K562 (cell line): ENCODE measurements around the gene ARHGAP42. TPM values are rescaled to one million over a fixed set of nuclear protein-coding genes. Genes with fewer than 3 reads are reported as not detected.

Experiments
- ATAC-seq: fragments of 200-7000 bp; cut with Tn5 transposase; 3 replicates; pipeline ENCODE4 v1.9.1; 2020; ENCODE audit warnings: moderate library complexity
- BruUV-seq: library from RNA; stranded (reverse); fragments of 400-500 nt; replicated peaks from 2 replicates; lab custom pipeline; 2021; lab: Mats Ljungman, UMichigan
- CTCF ChIA-PET: fragments of 300-600 bp; formaldehyde crosslinking; extraction: SDS; loops from one replicate; lab custom pipeline; 2021; ENCODE audit warnings: low intra/inter-chr PET ratio; lab: Yijun Ruan, JAX
- POLR2A ChIA-PET: fragments of 300-600, 350-650 bp; sonication (Branson Sonifier 250); formaldehyde crosslinking; extraction: SDS; loops from one replicate; lab custom pipeline; 2021; ENCODE audit warnings: antibody characterized with exemption, inconsistent platforms; lab: Yijun Ruan, JAX
- DNase-seq, 4 experiments: peaks; one replicate each; pipeline versions ENCODE4 v3.0.0 to v3.0.0-alpha.2; 2011 to 2018; ENCODE audit warnings: low spot score in 3 of 4, mixed read lengths in 3 of 4; ENCODE audit errors: extremely low read depth in 1 of 4
- FAIRE-seq: peaks from 2 replicates; lab custom pipeline; 2011; peaks lifted over from hg19 to GRCh38; lab: Jason Lieb, UNC
- H2AFZ ChIP-seq: 2 replicates; pipeline ENCODE4 v1.6.0; 2011; ENCODE audit warnings: low read depth, low read length, control low read depth, inconsistent platforms
- H3K27ac ChIP-seq: fragments of 200-600 bp; 3 replicates; pipeline ENCODE4 v1.8.0; 2011; ENCODE audit warnings: low read depth, mild to moderate bottlenecking, control low read depth, inconsistent platforms, low read length, moderate library complexity, mixed read lengths; ENCODE audit errors: extremely low read depth
- H3K27me3 ChIP-seq, 2 experiments: fragments of 300-600 bp in 1 of 2; 2 replicates in 1 of 2; 3 replicates in 1 of 2; pipeline versions ENCODE4 v1.6.0 to v1.8.0; 2011; ENCODE audit warnings: inconsistent platforms in 2 of 2, low read length in 2 of 2, mild to moderate bottlenecking in 1 of 2, mixed read lengths in 1 of 2, moderate library complexity in 1 of 2; ENCODE audit not compliant: control insufficient read depth in 2 of 2, insufficient read depth in 2 of 2
- H3K36me3 ChIP-seq: fragments of 300-600 bp; 3 replicates; pipeline ENCODE4 v1.8.0; 2011; ENCODE audit warnings: mild to moderate bottlenecking, low read length, inconsistent platforms; ENCODE audit not compliant: control insufficient read depth, insufficient read depth
- H3K4me1 ChIP-seq, 2 experiments: fragments of 200-600 bp in 1 of 2; replicated peaks in 1 of 2; 2 replicates in 1 of 2; 3 replicates in 1 of 2; pipeline versions ENCODE4 v1.5.1 to v1.8.0; 2011; ENCODE audit warnings: inconsistent platforms in 2 of 2, low read length in 2 of 2, mild to moderate bottlenecking in 1 of 2, mixed read lengths in 1 of 2, moderate library complexity in 1 of 2; ENCODE audit not compliant: control insufficient read depth in 2 of 2, insufficient read depth in 2 of 2
- H3K4me2 ChIP-seq: 2 replicates; pipeline ENCODE4 v1.6.1; 2011; ENCODE audit warnings: low read length, control low read depth, inconsistent platforms, mixed read lengths; ENCODE audit not compliant: insufficient read depth
- H3K4me3 ChIP-seq: fragments of 200-600 bp; sonication (generic), shearing (Covaris generic); 2 replicates; pipeline ENCODE4 v1.5.1; 2016; ENCODE audit warnings: control low read depth, inconsistent platforms
- H3K79me2 ChIP-seq: fragments of 200-600 bp; 3 replicates; pipeline ENCODE4 v1.8.0; 2011; ENCODE audit warnings: low read length, inconsistent platforms; ENCODE audit not compliant: control insufficient read depth, insufficient read depth
- H3K9ac ChIP-seq, 2 experiments: 2 replicates each; pipeline versions ENCODE4 v1.6.0 to v1.6.1; 2011; ENCODE audit warnings: low read depth in 2 of 2, low read length in 2 of 2, control low read depth in 1 of 2, inconsistent platforms in 1 of 2, mild to moderate bottlenecking in 1 of 2, mixed read lengths in 1 of 2; ENCODE audit not compliant: insufficient read depth in 1 of 2
- H3K9me1 ChIP-seq: one replicate; pipeline ENCODE4 v1.6.0; 2011; ENCODE audit warnings: inconsistent platforms, mild to moderate bottlenecking, low read length, moderate library complexity; ENCODE audit not compliant: control insufficient read depth, insufficient read depth
- H3K9me3 ChIP-seq: replicated peaks from 2 replicates; pipeline ENCODE4 v1.5.1; 2011; ENCODE audit warnings: low read depth, low read length, inconsistent platforms; ENCODE audit not compliant: control insufficient read depth, insufficient read depth
- H4K20me1 ChIP-seq: replicated peaks from 2 replicates; pipeline ENCODE4 v1.6.1; 2011; ENCODE audit warnings: low read length, inconsistent platforms, mixed read lengths; ENCODE audit not compliant: control insufficient read depth, insufficient read depth
- CBFA2T2 ChIP-seq: fragments of 450-650 bp; conservative IDR thresholded peaks from 2 replicates; pipeline ENCODE4 v1.6.1; 2017; ENCODE audit warnings: mild to moderate bottlenecking
- CHD2 ChIP-seq: IDR thresholded peaks from 2 replicates; pipeline ENCODE4 v1.6.1; 2011; ENCODE audit warnings: low read depth, low read length
- E2F3 ChIP-seq: fragments of 250-450 bp; sonication (Bioruptor Pico); IDR thresholded peaks from 2 replicates; pipeline ENCODE4 v1.4.0; 2020; ENCODE audit warnings: mild to moderate bottlenecking
- GABPA ChIP-seq: fragments of 200-800 bp; sonication (Bioruptor generic); conservative IDR thresholded peaks from 2 replicates; pipeline ENCODE4 v1.6.1; 2016; ENCODE audit warnings: low read depth, missing genetic modification characterization, missing compliant biosample characterization
- GABPB2 ChIP-seq: fragments of 250-450 bp; sonication (Bioruptor Pico); conservative IDR thresholded peaks from 2 replicates; pipeline ENCODE4 v1.5.1; 2021; ENCODE audit warnings: mild to moderate bottlenecking
- HDAC3 ChIP-seq: fragments of 450-650 bp; IDR thresholded peaks from 2 replicates; pipeline ENCODE4 v1.6.1; 2018; ENCODE audit warnings: borderline replicate concordance, mild to moderate bottlenecking, moderate library complexity; ENCODE audit not compliant: partially characterized antibody
- KAT2B ChIP-seq: IDR thresholded peaks from one replicate; pipeline ENCODE4 v1.6.1; 2012; ENCODE audit warnings: low read depth, mild to moderate bottlenecking, control low read depth, inconsistent platforms, low read length, moderate library complexity
- KLF10 ChIP-seq: fragments of 250-450 bp; sonication (Bioruptor Pico); IDR thresholded peaks from 2 replicates; pipeline ENCODE4 v1.6.1; 2021; ENCODE audit warnings: matching md5 sums
- NR3C1 ChIP-seq: sonication (generic); formaldehyde crosslinking; IDR thresholded peaks from 2 replicates; pipeline ENCODE4 v1.8.1; 2022; ENCODE audit warnings: missing genetic modification reagents
- PHB2 ChIP-seq: fragments of 450-650 bp; IDR thresholded peaks from 2 replicates; pipeline ENCODE4 v1.6.1; 2017; ENCODE audit warnings: low read depth
- PML ChIP-seq: IDR thresholded peaks from 2 replicates; pipeline ENCODE4 v1.6.1; 2012; ENCODE audit warnings: low read length, inconsistent platforms
- POLR2H ChIP-seq: IDR thresholded peaks from 2 replicates; pipeline ENCODE4 v1.6.1; 2016; ENCODE audit warnings: missing genetic modification characterization, low read depth, mild to moderate bottlenecking, control low read depth, missing compliant biosample characterization, moderate library complexity
- RBM25 ChIP-seq: fragments of 200-400 bp; formaldehyde crosslinking; IDR thresholded peaks from 2 replicates; pipeline ENCODE4 v1.6.1; 2018; ENCODE audit warnings: low read length, low read depth, moderate library complexity; ENCODE audit not compliant: severe bottlenecking
- SREBF2 ChIP-seq: sonication (generic); formaldehyde crosslinking; IDR thresholded peaks from 2 replicates; pipeline ENCODE4 v1.4.0; 2020; ENCODE audit warnings: mild to moderate bottlenecking, missing genetic modification reagents
- TEAD2 ChIP-seq: fragments of 450-650 bp; IDR thresholded peaks from 2 replicates; pipeline ENCODE4 v1.6.1; 2016; ENCODE audit warnings: missing genetic modification characterization, control low read depth, missing compliant biosample characterization
- ZNF175 ChIP-seq: fragments of 200-800 bp; sonication (Bioruptor generic); IDR thresholded peaks from 2 replicates; pipeline ENCODE4 v1.6.1; 2016; ENCODE audit warnings: low read depth, mild to moderate bottlenecking, missing genetic modification characterization, missing compliant biosample characterization
- ZNF3 ChIP-seq: fragments of 250-450 bp; sonication (Bioruptor Pico); IDR thresholded peaks from 2 replicates; pipeline ENCODE4 v1.5.0; 2021; ENCODE audit warnings: mild to moderate bottlenecking, moderate library complexity
- WGBS: fragments of 100-300 bp; shearing (Covaris generic); methylation state at CpG from one replicate; pipeline ENCODE4 v1.1.6; 2016; ENCODE audit warnings: low coverage, mixed read lengths; ENCODE audit not compliant: insufficient coverage; ENCODE audit errors: missing lambda C conversion rate; 5-methylcytosine and 5-hydroxymethylcytosine counted together
- in situ Hi-C: fragments of 300-500 bp; cut with MboI; formaldehyde crosslinking; loops from 4 replicates; pipeline ENCODE4 v1.15.0; 2018; ENCODE audit warnings: inconsistent platforms, mixed read lengths
- intact Hi-C: fragments of 100-400 bp; cut with micrococcal nuclease; formaldehyde crosslinking; loops from 2 replicates; pipeline ENCODE4 v1.14.2; 2022
- polyA plus RNA-seq, 8 experiments: library from polyadenylated mRNA; depleted of rRNA in 4 of 8; stranded (reverse) in 5 of 8; unstranded in 3 of 8; fragments of >200 nt; fragmentation: Nextera tagmentation in 2 of 8; fragmentation: Illumina TruSeq in 1 of 8; extraction: Ambion mirVana in 2 of 8; extraction: Trizol in 1 of 8; gene quantifications; 2 replicates each; pipeline versions ENCODE4 v1.2.1 to v1.2.3, GENCODE V29; 2011 to 2014; ENCODE audit warnings: inconsistent platforms in 1 of 8, missing spikeins in 1 of 8
- total RNA-seq, 7 experiments: library from RNA; depleted of rRNA in 6 of 7; stranded (reverse); fragments of >200 nt in 6 of 7; fragmentation: Illumina TruSeq in 2 of 7; extraction: Trizol in 2 of 7; gene quantifications; 2 replicates each; pipeline versions ENCODE4 v1.2.1 to v1.2.3, GENCODE V29; 2011 to 2021; ENCODE audit warnings: low replicate concordance in 1 of 7
- TF ChIP-seq, protein P1 (sequence below): fragments of 250-450 bp; sonication (Bioruptor Pico); IDR thresholded peaks from 2 replicates; pipeline ENCODE4 v1.6.1; 2021; ENCODE audit warnings: mild to moderate bottlenecking
- TF ChIP-seq, protein P2 (sequence below), 2 experiments: fragments of 150-350 bp in 1 of 2; IDR thresholded peaks; 2 replicates each; pipeline ENCODE4 v1.6.1; 2012 to 2016; ENCODE audit warnings: low read depth in 2 of 2, low read length in 2 of 2, mild to moderate bottlenecking in 1 of 2, moderate library complexity in 1 of 2

Gene ARHGAP42
- total and polyA plus RNA-seq, 9 of the 15 experiments (the other 6 are each of a cell fraction or from before 2014, with no cell fraction given), result 0.95 to 6.1 (median 2.4) TPM

DNA sequence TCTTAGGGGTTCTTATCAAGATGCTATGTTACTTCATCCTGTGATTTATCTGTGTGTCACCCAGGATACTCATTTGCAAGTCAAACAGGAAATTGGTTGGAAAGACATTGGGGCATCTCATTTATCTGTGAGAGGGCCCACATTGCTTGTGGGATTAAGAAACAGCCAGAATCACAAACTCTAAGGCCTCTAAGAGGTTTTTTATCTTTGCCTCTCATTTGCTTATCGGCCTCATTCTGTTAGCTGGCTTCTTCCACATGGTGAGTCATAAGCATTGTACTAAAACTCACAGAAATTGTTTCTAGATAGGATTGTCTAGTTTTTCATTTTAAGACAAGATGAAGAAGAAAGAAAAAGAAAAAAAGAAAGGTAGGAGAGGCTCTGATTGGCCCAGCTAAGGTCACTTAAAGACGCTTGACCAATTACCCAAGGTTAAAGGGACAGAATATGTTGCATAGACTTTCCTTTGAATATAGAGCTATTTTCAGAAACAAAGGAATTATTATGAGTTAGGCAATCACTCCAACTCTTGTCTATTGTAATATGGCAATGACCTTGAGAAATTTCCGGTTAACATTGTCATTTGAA, 121.9 kb downstream of the ARHGAP42 start:
- H3K9ac ChIP-seq, result 0 out of 4 replicates have a peak overlapping the region, but pooled peaks of 1 of the 2 experiments have one; percentile 9
- FAIRE-seq (peak; percentile 79), DNase-seq (peak; percentile 34 to 75 (median 48)), ATAC-seq (peak; percentile 92)
- in situ Hi-C loops (no loop called here), intact Hi-C loops (no loop called here)
- H3K9me1 ChIP-seq, result no peaks in the 10 kb centered on the region
- CTCF ChIA-PET, result interaction anchor here (0.6 kb wide), 1 partner anchor 702 kb away, joined by 4 read pairs; no protein-coding TSS in a partner anchor
- no peaks in the 10 kb centered on the region for H4K20me1 ChIP-seq
- BruUV-seq, result no TSS peak
- POLR2A ChIA-PET, result no interaction called here
- WGBS, result 2% methylated on average over 3 of the region's 3 CpGs
- H3K36me3 ChIP-seq, result no peaks in the 10 kb centered on the region
- H3K27me3 ChIP-seq, result no peaks in the 10 kb centered on the region
- no peaks in the 10 kb centered on the region for H3K79me2 ChIP-seq
- H3K4me2 ChIP-seq, result no peak overlapping the region
- H3K9me3 ChIP-seq, result no peaks in the 10 kb centered on the region
- peak overlapping the region; percentile 59; the same call in 2 of the 3 replicates for H3K27ac ChIP-seq
- H3K4me1 ChIP-seq, result peaks cover 4 to 5% of the 10 kb centered on the region in 2 experiments; a peak in 2 of 5 replicates
- no peak overlapping the region for H3K4me3 ChIP-seq
- no peak overlapping the region for H2AFZ ChIP-seq
- TF ChIP-seq GABPA (tag) (peak; percentile 42; the same call in 1 of the 2 replicates), CBFA2T2 (peak; percentile 91), NR3C1 (CRISPR knock-in tag) (no peak), PHB2 (no peak), POLR2H (tag) (no peak), GABPB2 (no peak), ZNF3 (CRISPR knock-in tag) (no peak), E2F3 (CRISPR knock-in tag) (no peak), KAT2B (no peak), PML (peak; percentile 94), KLF10 (CRISPR knock-in tag) (no peak), ZNF175 (no peak), RBM25 (no peak), SREBF2 (CRISPR knock-in tag) (no peak), TEAD2 (no peak), HDAC3 (no peak), CHD2 (no peak)
- TF ChIP-seq, protein P1, sequence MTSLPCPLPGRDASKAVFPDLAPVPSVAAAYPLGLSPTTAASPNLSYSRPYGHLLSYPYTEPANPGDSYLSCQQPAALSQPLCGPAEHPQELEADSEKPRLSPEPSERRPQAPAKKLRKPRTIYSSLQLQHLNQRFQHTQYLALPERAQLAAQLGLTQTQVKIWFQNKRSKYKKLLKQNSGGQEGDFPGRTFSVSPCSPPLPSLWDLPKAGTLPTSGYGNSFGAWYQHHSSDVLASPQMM (CRISPR knock-in tag), result no peak
- TF ChIP-seq, protein P2, sequence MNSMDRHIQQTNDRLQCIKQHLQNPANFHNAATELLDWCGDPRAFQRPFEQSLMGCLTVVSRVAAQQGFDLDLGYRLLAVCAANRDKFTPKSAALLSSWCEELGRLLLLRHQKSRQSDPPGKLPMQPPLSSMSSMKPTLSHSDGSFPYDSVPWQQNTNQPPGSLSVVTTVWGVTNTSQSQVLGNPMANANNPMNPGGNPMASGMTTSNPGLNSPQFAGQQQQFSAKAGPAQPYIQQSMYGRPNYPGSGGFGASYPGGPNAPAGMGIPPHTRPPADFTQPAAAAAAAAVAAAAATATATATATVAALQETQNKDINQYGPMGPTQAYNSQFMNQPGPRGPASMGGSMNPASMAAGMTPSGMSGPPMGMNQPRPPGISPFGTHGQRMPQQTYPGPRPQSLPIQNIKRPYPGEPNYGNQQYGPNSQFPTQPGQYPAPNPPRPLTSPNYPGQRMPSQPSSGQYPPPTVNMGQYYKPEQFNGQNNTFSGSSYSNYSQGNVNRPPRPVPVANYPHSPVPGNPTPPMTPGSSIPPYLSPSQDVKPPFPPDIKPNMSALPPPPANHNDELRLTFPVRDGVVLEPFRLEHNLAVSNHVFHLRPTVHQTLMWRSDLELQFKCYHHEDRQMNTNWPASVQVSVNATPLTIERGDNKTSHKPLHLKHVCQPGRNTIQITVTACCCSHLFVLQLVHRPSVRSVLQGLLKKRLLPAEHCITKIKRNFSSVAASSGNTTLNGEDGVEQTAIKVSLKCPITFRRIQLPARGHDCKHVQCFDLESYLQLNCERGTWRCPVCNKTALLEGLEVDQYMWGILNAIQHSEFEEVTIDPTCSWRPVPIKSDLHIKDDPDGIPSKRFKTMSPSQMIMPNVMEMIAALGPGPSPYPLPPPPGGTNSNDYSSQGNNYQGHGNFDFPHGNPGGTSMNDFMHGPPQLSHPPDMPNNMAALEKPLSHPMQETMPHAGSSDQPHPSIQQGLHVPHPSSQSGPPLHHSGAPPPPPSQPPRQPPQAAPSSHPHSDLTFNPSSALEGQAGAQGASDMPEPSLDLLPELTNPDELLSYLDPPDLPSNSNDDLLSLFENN (IDR thresholded peaks at IDR 0.05; ENCODE audit: low read depth in 2 of 2, low read length in 2 of 2), result peak in 1 of 2 experiments; percentile 76; a peak in 2 of 4 replicates
